GM12878 (cell line): ENCODE data around the gene AGBL1. TPM values are rescaled to one million over a fixed set of nuclear protein-coding genes. Genes with fewer than 3 reads are reported as not detected.

Experiments
- ATAC-seq: fragments of 200-7000 bp; cut with Tn5 transposase; 3 replicates; pipeline ENCODE4 v1.9.1; 2020; ENCODE audit warnings: mild to moderate bottlenecking, moderate library complexity
- BruUV-seq: library from RNA; stranded (reverse); fragments of 400-500 nt; replicated peaks from 2 replicates; lab custom pipeline; 2021; lab: Mats Ljungman, UMichigan
- CTCF ChIA-PET: fragments of 300-600 bp; sonication (Branson Sonifier 250); formaldehyde crosslinking; extraction: SDS; loops from one replicate; lab custom pipeline; 2021; ENCODE audit warnings: inconsistent platforms; lab: Yijun Ruan, JAX
- POLR2A ChIA-PET: fragments of 350-600 bp; formaldehyde crosslinking; extraction: SDS; loops from one replicate; lab custom pipeline; 2021; ENCODE audit warnings: inconsistent platforms; lab: Charles Lee
- RAD21 ChIA-PET: fragments of 300-600 bp; sonication (Branson Sonifier 250); formaldehyde crosslinking; loops from one replicate; lab custom pipeline; 2023; ENCODE audit warnings: antibody characterized with exemption; ENCODE audit not compliant: unreplicated experiment; lab: Charles Lee
- SMC1A ChIA-PET: fragments of 300-600 bp; sonication (Branson Sonifier 250); formaldehyde crosslinking; loops from one replicate; lab custom pipeline; 2023; ENCODE audit not compliant: unreplicated experiment, uncharacterized antibody; lab: Charles Lee
- DNase-seq: peaks from one replicate; pipeline ENCODE4 v3.0.0-alpha.2; 2011; ENCODE audit warnings: low read depth, low spot score
- FAIRE-seq: peaks from 3 replicates; lab custom pipeline; 2011; peaks lifted over from hg19 to GRCh38; lab: Jason Lieb, UNC
- H2AFZ ChIP-seq: 2 replicates; pipeline ENCODE4 v1.6.0; 2011; ENCODE audit warnings: low read depth, low read length, control low read depth; ENCODE audit not compliant: control insufficient read depth
- H3K27ac ChIP-seq: 2 replicates; pipeline ENCODE4 v1.5.1; 2011; ENCODE audit warnings: control low read depth; ENCODE audit not compliant: control insufficient read depth, insufficient read depth
- H3K27me3 ChIP-seq, 2 experiments: replicated peaks in 1 of 2; 2 replicates each; pipeline versions ENCODE4 v1.6.0 to v1.6.1; 2011; ENCODE audit warnings: low read length in 1 of 2; ENCODE audit not compliant: control insufficient read depth in 2 of 2, insufficient read depth in 2 of 2
- H3K36me3 ChIP-seq, 2 experiments: 2 replicates each; pipeline ENCODE4 v1.5.1; 2011; ENCODE audit warnings: low read length in 1 of 2; ENCODE audit not compliant: control insufficient read depth in 2 of 2, insufficient read depth in 2 of 2
- H3K4me1 ChIP-seq: 2 replicates; pipeline ENCODE4 v1.6.1; 2011; ENCODE audit warnings: mild to moderate bottlenecking, low read length, moderate library complexity, mixed read lengths; ENCODE audit not compliant: control insufficient read depth, insufficient read depth
- H3K4me2 ChIP-seq: 2 replicates; pipeline ENCODE4 v1.6.0; 2011; ENCODE audit warnings: control low read depth; ENCODE audit not compliant: control insufficient read depth, insufficient read depth
- H3K4me3 ChIP-seq: fragments of 200-600 bp; sonication (generic); 2 replicates; pipeline ENCODE4 v1.5.1; 2016
- H3K79me2 ChIP-seq: 2 replicates; pipeline ENCODE4 v1.6.0; 2011; ENCODE audit warnings: low read length; ENCODE audit not compliant: control insufficient read depth, insufficient read depth
- H3K9ac ChIP-seq: 2 replicates; pipeline ENCODE4 v1.8.0; 2011; ENCODE audit warnings: low read length, control low read depth, mixed read lengths; ENCODE audit not compliant: control insufficient read depth, insufficient read depth
- H3K9me3 ChIP-seq: replicated peaks from 3 replicates; pipeline ENCODE4 v1.5.1; 2011; ENCODE audit warnings: mild to moderate bottlenecking, low read length; ENCODE audit not compliant: control insufficient read depth, insufficient read depth
- H4K20me1 ChIP-seq: 2 replicates; pipeline ENCODE4 v1.6.0; 2011; ENCODE audit not compliant: control insufficient read depth, insufficient read depth
- CBX5 ChIP-seq: sonication (generic); IDR thresholded peaks from 2 replicates; pipeline ENCODE4 v1.6.1; 2016; ENCODE audit warnings: low read depth, moderate library complexity, mild to moderate bottlenecking, inconsistent platforms
- CEBPB ChIP-seq, 2 experiments: fragments of 150-350 bp in 1 of 2; IDR thresholded peaks; 2 replicates each; pipeline ENCODE4 v1.6.1; 2012 to 2014; ENCODE audit warnings: low read depth in 2 of 2, low read length in 2 of 2, borderline replicate concordance in 1 of 2, inconsistent platforms in 1 of 2
- IRF4 ChIP-seq: IDR thresholded peaks from 2 replicates; pipeline ENCODE4 v1.6.1; 2011; ENCODE audit warnings: low read depth, low read length
- SMAD1 ChIP-seq: fragments of 450-650 bp; IDR thresholded peaks from 2 replicates; pipeline ENCODE4 v1.6.1; 2018; ENCODE audit warnings: mild to moderate bottlenecking, low read depth; ENCODE audit not compliant: partially characterized antibody
- TBL1XR1 ChIP-seq: IDR thresholded peaks from 2 replicates; pipeline ENCODE4 v1.6.1; 2012; ENCODE audit warnings: low read depth, low read length, improper control_type of control experiment
- TCF12 ChIP-seq: IDR thresholded peaks from 2 replicates; pipeline ENCODE4 v1.6.1; 2011; ENCODE audit warnings: low read depth, mild to moderate bottlenecking, low read length
- ZNF207 ChIP-seq: fragments of 450-650 bp; IDR thresholded peaks from 2 replicates; pipeline ENCODE4 v1.6.1; 2014; ENCODE audit warnings: antibody characterized with exemption, mild to moderate bottlenecking, borderline replicate concordance
- WGBS: methylation state at CpG from one replicate; pipeline ENCODE4 v1.1.6; 2016; ENCODE audit warnings: low lambda C conversion rate; ENCODE audit not compliant: insufficient replicate concordance, insufficient coverage; ENCODE audit errors: missing lambda C conversion rate; 5-methylcytosine and 5-hydroxymethylcytosine counted together
- in situ Hi-C: fragments of 300-500 bp; cut with MboI; formaldehyde crosslinking; loops from 9 replicates; pipeline ENCODE4 v1.14.3; 2018; ENCODE audit warnings: mixed read lengths
- intact Hi-C: fragments of 100-400 bp; cut with micrococcal nuclease; formaldehyde crosslinking; loops from one replicate; pipeline ENCODE4 v1.14.2; 2022; ENCODE audit not compliant: unreplicated experiment
- polyA plus RNA-seq, 11 experiments: library from polyadenylated mRNA; depleted of rRNA in 4 of 11; unstranded in 6 of 11; stranded (reverse) in 5 of 11; fragments of >200 nt; fragmentation: Nextera tagmentation in 4 of 11; fragmentation: Illumina TruSeq in 1 of 11; extraction: Ambion mirVana in 4 of 11; extraction: Trizol in 1 of 11; gene quantifications; 1 replicate in 1 of 11; 2 replicates in 10 of 11; pipeline versions ENCODE4 v1.2.1 to v1.2.3, GENCODE V29; 2011 to 2016; ENCODE audit warnings: inconsistent platforms in 2 of 11, missing spikeins in 2 of 11, low read depth in 1 of 11
- total RNA-seq, 4 experiments: library from RNA; depleted of rRNA in 3 of 4; stranded (reverse); fragments of >200 nt in 3 of 4; fragmentation: Illumina TruSeq in 1 of 4; extraction: Trizol in 1 of 4; gene quantifications; 2 replicates each; pipeline versions ENCODE4 v1.2.1 to v1.2.3, GENCODE V29; 2013 to 2021

AGBL1 gene
- total and polyA plus RNA-seq, 10 of the 15 experiments (the other 5 are each of a cell fraction or from before 2014, with no cell fraction given) = not detected

DNA sequence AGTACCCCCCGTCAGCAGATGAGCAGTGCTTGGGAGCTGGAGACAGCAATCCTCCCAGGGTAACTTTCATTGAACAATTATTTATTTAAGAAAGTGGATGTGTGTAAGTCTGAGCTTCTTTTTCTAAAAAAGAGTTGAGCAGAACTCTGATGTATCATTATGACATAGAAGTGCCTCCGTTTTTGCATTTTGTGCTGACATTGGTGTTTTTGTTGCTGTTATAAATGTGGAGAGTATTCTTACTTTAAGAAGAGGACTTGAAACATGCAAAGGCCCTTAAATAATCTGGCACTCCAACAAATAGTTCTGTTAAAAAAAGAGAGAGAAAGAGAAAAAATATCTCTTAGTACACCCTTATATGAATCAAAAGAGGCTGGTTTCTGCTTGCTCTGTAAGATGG, 217.1 kb downstream of the AGBL1 start:
- in situ Hi-C loops (no loop called here), intact Hi-C loops (no loop called here)
- BruUV-seq = no TSS peak
- Histone ChIP-seq H3K27ac (no peak overlapping the region), H3K79me2 (no peaks in the 10 kb centered on the region), H3K9me3 (no peaks in the 10 kb centered on the region), H3K4me1 (no peaks in the 10 kb centered on the region), H3K27me3 (no peaks in the 10 kb centered on the region), H3K4me2 (no peak overlapping the region), H3K36me3 (no peaks in the 10 kb centered on the region), H4K20me1 (no peaks in the 10 kb centered on the region), H2AFZ (no peak overlapping the region), H3K9ac (no peak overlapping the region), H3K4me3 (no peak overlapping the region)
- no peak for FAIRE-seq
- DNase-seq = no peak
- CTCF ChIA-PET = interaction anchor here (1.4 kb wide), 1 partner anchor 446 kb away, joined by 3 read pairs; no protein-coding TSS in a partner anchor
- POLR2A ChIA-PET = interaction anchor here (0.7 kb wide), 1 partner anchor 62 kb away, joined by 3 read pairs; no protein-coding TSS in a partner anchor
- RAD21 ChIA-PET = interaction anchor here (0.6 to 1.7 kb wide), 2 partner anchors 15 to 877 kb away, joined by 3 to 5 read pairs; no protein-coding TSS in a partner anchor
- SMC1A ChIA-PET = interaction anchor here (1.0 to 1.3 kb wide), 2 partner anchors 14 to 40 kb away, joined by 3 read pairs; no protein-coding TSS in a partner anchor
- 0% methylated on average over 2 of the region's 2 CpGs for WGBS
- no peak for TF ChIP-seq TBL1XR1
- no peak for TF ChIP-seq IRF4
- no peak for TF ChIP-seq CBX5
- TF ChIP-seq CEBPB (IDR thresholded peaks at IDR 0.05; ENCODE audit: borderline replicate concordance in 1 of 2, low read depth in 2 of 2, low read length in 2 of 2) = no peak
- TF ChIP-seq TCF12 = no peak
- no peak for TF ChIP-seq SMAD1
- no peak for TF ChIP-seq ZNF207
- ATAC-seq = no peak
